ENCODE results near the gene PDX1.

PDX1 gene

DNA sequence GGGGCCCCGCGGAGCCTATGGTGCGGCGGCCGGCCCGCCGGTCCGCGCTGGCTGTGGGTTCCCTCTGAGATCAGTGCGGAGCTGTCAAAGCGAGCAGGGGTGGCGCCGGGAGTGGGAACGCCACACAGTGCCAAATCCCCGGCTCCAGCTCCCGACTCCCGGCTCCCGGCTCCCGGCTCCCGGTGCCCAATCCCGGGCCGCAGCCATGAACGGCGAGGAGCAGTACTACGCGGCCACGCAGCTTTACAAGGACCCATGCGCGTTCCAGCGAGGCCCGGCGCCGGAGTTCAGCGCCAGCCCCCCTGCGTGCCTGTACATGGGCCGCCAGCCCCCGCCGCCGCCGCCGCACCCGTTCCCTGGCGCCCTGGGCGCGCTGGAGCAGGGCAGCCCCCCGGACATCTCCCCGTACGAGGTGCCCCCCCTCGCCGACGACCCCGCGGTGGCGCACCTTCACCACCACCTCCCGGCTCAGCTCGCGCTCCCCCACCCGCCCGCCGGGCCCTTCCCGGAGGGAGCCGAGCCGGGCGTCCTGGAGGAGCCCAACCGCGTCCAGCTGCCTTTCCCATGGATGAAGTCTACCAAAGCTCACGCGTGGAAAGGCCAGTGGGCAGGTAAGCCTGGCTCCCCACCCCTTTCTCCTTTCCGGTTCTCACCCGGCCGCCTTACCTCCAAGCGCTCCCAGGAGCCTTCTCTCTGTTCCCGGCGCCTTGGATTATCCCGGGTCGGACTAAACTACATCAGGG, at the start of gene PDX1:
Gene PDX1 (plus strand): TSS at position 67 of the 743 bp plus-strand sequence. CDS start 139 bp downstream, at position 206.
- no peak for DNase-seq (ENCODE audit: low read depth in 2 of 2)

DNA sequence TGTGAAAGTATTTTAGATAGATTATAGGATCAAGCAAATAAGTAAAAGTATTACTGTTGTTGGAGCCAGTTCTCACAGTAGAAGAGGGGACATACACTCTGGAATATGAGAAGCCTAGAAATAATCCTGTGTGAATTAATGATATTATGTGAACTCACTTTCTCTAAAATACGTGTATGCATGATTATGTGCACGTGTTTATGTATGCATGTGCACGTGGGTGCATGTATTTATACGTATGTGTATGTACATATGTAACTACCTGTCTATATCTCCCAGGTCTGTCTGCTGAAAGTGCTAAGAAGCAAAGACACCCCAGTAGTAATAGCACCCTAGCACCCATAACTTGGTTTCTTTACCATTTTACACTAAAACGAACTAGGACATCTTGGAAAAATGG, 41.5 kb upstream of the PDX1 start:
- no peak for DNase-seq (ENCODE audit: low read depth in 2 of 2)

DNA sequence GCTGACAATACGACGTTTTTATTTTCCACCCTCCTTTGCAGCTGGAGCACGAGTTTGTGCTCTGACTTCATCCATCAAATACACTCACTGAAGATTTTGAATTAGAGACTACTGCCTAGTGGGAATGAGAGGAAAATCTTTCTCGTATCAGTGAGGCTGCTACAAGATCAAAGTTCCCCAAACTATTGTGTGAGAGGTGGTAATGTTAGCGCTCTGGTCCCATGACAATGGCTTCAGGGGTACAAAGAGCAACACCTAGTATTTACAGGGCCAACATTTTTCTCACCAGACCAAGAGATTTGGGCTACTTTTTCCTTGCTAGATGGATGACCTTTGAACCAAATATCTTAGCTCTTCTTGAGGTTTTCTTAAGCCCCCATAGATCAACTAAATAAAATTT, 30.3 kb upstream of the PDX1 start:
- no peak for DNase-seq (ENCODE audit: low read depth in 2 of 2)

GRCh38 chr13:27896726-27897125, 23.1 kb upstream of the PDX1 start:
- DNase-seq (ENCODE audit: low read depth in 2 of 2) = no peak

GRCh38 chr13:27904719-27905118, 15.1 kb upstream of the PDX1 start:
- no peak for DNase-seq (ENCODE audit: low read depth in 2 of 2)

GRCh38 chr13:27905650-27906049, 14.2 kb upstream of the PDX1 start:
- no peak for DNase-seq (ENCODE audit: low read depth in 2 of 2)

- no peak for DNase-seq (ENCODE audit: low read depth in 2 of 2)
These were observed 12.5 kb upstream of the PDX1 start for GRCh38 chr13:27907121-27907787.

DNA sequence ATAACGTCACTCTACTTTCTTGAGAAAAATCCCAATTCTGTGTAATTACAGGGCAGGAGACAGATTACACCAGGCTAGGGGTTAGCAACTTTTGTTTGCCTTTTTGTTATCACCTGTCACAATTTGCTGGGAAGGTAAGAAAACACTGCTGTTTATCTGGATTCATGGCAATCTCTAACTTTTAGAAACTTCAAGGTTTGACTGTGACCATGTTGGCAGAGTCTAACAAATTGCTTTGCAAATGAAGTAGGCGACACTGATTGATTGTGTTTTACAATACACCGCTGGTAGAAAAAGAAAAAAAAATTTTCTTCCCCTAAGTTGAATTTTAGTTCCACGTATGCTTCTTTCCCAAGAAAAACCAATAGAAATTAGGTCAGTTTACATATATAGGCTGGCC, 10.4 kb upstream of the PDX1 start:
- DNase-seq (ENCODE audit: low read depth in 2 of 2) = no peak

DNA sequence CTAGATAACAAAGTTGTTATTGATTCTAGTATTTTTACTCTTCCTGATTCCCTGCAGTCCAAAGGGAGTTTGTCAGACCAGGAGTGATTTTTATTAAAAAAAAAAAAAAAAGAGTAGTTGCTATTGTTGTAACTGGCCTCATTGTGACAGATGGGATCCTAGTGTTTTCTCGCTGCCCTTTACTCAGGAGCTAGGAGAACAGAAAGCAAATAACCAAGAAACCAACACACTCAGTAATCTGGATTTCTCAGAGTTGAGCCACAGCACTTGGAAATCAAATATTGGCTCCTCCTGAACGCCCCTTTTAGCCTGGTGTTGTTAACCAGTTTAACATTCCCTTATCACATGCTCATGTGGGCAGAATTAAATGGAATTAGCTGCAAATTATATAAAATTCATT, 8.3 kb upstream of the PDX1 start:
- no peak for DNase-seq (ENCODE audit: low read depth in 2 of 2)

DNA sequence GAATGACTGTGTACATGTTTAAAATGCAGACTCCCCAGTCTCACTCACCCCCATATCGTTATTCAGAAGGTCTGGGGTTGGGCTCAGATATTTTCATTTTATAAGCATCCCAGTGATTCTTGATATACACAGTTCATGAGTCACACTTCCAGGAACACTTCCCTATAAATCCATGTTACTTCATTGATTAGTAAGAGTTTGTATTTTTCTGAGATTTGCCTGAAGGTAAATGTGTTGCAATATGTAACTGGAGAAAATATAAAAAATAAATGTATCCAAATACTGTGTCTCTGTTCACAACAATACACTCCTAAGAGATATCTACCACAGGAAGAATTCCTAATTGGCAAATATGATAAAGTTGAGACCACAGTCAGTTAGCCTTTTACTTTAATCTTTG, 6.6 kb upstream of the PDX1 start:
- no peak for DNase-seq (ENCODE audit: low read depth in 2 of 2)

- no peak for DNase-seq (ENCODE audit: low read depth in 2 of 2)
These were observed 4.2 kb upstream of the PDX1 start for GRCh38 chr13:27915301-27916207.

- no peak for DNase-seq (ENCODE audit: low read depth in 2 of 2)
These were observed 2.5 kb upstream of the PDX1 start for GRCh38 chr13:27917121-27917947.

- DNase-seq (ENCODE audit: low read depth in 2 of 2) = no peak
These were observed 1.5 kb upstream of the PDX1 start for GRCh38 chr13:27918041-27918917.

GRCh38 chr13:27918918-27919658, 712 bp upstream of the PDX1 start:
- no peak for DNase-seq (ENCODE audit: low read depth in 2 of 2)

GRCh38 chr13:27919659-27919933, 204 bp upstream of the PDX1 start:
- no peak for DNase-seq (ENCODE audit: low read depth in 2 of 2)

GRCh38 chr13:27920677-27921420, 1.0 kb downstream of the PDX1 start:
- no peak for DNase-seq (ENCODE audit: low read depth in 2 of 2)

- DNase-seq (ENCODE audit: low read depth in 2 of 2) = no peak
These were observed 1.7 kb downstream of the PDX1 start for GRCh38 chr13:27921421-27921960.

DNA sequence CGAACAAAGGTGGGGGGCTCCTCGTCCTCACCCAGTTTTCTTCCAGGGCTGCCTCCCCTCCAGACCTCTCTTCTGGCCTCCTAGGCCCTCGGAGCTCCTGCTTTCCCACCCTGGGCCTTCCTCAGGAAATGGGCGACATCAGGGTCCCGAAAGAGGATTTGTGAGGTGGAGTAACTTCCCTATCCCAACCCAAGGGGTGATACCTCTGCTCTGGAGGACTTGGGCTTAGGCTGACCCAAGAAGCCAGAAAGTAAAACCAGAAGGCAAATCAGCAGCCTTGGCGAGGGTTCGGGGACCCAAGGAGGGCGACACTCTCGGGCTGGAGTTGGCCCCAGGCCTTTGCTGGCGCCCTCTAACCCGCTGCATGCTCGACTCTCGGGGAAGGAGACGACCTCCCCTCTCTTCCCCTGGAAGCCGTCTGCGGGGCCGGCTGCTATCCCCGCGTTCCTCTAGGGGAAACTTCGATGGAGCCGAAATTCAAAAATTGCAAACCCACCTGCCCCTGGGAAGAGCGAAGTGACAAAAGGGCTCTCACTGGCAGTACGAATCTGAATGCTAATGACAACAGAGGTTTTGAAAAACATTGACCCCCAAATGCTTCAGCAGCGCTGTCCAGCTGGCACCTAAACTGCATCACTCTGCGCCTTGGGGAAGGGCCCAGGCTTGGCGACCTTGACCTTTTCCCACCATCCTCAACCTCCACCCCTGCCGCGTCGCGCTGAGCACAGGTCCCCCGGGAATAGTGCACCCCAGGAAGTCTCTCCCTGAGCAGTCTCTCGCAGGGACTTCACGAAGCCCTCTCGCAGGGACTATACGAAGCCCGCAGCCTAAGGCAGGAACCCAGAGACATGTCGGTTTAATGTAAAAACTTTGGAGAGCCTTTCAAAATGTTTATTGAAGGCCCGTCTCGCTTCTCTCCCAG, 2.4 kb downstream of the PDX1 start:
- no peak for DNase-seq (ENCODE audit: low read depth in 2 of 2)

All from fibroblast of skin of left biceps (primary cell).